ENCODE data around the gene CAPN10.

CAPN10 gene

DNA sequence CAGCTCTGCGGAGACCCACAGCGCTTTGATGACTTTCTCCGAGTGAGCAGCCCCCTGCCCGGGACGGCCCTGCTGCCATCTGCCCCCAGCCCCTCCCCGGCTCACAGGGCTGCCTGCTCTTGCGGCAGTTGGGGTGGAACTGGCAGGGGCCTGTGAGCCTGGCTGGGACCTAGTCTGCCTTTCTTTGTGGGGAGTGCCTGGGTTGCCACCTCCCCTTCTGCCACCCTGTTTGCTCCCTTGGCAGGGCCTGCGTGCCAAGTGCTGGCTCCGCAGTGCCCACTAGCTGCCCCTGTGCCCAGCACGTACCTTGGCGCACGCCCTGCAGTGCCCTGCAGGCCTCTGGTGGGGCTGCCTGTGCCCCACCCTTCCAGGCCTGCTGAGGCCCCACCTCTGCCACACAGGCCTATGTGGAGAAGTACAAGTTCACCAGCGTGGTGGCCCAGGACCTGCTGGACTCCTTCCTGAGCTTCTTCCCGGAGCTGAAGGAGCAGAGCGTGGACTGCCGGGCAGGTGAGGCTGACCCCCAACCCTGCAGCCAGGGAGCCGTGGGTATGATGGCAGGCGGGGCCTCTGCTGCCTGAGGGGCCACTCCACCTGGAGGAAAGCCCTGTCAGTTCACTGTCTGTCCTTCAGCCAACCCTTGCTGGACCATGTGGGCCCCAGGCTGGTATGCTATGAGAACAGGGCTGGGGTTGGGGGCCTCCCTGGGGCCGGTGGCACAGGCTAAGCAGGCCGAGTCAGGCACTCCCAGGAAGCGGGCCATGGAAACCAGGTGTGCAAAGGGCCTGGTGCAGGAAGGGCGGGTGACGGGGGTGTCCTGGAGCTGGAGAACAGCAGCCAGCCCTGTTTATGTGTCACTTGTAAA lies 11.2 kb upstream of the CAPN10 start:
- no peak for DNase-seq

DNA sequence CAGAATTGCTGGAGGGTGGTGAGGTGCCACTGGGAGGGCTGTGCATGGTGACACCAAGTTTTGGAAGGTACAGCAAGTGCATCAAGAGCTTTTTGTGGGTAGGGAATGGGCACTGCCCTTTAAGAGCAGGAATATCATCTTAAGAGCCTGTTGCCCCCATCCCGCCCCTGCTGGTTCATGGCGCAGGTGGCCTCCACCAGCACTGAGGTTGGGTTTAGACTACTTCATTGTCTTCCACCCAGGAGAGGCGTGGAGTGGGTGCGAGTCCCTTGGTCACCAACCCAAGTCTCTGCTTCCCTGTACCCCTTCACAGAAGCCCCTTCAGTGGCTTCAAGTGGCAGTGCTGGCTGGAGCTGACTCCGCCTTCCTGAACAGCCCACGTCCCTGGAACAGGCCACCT lies 10.5 kb upstream of the CAPN10 start:
- DNase-seq = no peak

DNA sequence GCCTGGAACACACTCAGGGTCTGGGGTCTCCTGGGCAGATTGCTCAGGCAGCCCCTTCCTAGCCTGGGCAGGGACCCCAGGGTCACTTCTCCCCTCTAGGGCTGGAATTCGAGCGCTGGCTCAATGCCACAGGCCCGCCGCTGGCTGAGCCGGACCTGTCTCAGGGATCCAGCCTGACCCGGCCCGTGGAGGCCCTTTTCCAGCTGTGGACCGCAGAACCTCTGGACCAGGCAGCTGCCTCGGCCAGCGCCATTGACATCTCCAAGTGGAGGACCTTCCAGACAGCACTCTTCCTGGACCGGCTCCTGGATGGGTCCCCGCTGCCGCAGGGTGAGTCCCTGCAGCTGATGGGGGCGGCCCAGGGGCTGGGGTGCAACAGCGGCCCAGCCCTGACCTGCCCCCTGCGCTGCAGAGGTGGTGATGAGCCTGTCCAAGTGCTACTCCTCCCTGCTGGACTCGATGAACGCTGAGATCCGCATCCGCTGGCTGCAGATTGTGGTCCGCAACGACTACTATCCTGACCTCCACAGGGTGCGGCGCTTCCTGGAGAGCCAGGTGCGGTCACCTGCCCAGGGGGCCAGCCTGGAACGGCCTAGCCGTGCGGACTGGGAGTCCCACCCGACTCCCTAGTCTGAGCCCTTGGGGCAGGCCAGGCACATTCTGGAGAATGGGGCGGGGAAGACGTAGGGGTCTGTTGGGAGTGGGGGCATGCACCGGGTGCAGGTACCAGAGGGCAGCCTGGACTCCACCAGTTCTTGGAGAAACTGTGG lies 9.9 kb upstream of the CAPN10 start:
- no peak for DNase-seq

DNA sequence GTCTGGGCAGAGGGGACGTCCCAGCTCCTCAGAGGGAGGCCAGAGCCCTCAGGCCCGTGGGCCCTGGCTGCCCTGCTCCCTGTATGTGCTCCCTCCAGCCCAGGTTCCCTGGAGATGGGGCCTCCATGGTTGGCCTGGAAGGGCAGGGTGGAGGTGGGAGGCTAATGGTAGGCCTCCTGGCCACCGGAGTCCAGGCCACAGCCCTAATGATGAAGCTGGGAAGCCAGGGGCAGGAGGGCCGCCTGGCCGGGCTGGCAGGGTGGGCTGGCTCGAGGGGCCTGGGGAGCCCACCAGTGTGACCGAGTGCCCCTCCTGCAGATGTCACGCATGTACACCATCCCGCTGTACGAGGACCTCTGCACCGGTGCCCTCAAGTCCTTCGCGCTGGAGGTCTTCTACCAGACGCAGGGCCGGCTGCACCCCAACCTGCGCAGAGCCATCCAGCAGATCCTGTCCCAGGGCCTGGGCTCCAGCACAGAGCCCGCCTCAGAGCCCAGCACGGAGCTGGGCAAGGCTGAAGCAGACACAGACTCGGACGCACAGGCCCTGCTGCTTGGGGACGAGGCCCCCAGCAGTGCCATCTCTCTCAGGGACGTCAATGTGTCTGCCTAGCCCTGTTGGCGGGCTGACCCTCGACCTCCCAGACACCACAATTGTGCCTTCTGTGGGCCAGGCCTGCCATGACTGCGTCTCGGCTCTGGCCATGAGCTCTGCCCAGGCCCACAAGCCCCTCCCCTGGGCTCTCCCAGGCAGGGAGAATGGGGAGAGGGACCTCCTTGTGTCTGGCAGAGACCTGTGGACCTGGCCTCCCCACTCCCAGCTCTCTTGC lies 9.0 kb upstream of the CAPN10 start:
- no peak for DNase-seq

DNA sequence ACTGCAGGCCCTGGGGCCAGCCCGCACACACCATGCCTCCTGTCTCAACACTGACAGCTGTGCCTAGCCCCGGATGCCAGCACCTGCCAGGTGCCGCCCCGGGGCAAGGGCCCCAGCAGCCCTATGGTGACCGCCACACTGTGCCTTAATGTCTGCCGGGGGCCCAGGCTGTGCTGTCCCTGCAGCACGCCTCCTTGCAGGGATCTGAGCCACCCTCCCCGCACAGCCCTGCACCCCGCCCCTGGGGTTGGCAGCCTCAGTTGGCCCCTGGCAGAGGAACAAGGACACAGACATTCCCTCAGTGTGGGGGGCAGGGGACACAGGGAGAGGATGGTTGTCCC lies 8.5 kb upstream of the CAPN10 start:
- DNase-seq = no peak

GRCh38 chr2:240578488-240578887 lies 8.0 kb upstream of the CAPN10 start:
- DNase-seq = no peak

GRCh38 chr2:240579071-240579762 lies 7.3 kb upstream of the CAPN10 start:
- no peak for DNase-seq

- DNase-seq = peak; percentile 81
Measured at GRCh38 chr2:240579771-240580614, 6.5 kb upstream of the CAPN10 start.

GRCh38 chr2:240581811-240582210 lies 4.7 kb upstream of the CAPN10 start:
- DNase-seq = no peak

GRCh38 chr2:240582781-240583180 lies 3.8 kb upstream of the CAPN10 start:
- no peak for DNase-seq

DNA sequence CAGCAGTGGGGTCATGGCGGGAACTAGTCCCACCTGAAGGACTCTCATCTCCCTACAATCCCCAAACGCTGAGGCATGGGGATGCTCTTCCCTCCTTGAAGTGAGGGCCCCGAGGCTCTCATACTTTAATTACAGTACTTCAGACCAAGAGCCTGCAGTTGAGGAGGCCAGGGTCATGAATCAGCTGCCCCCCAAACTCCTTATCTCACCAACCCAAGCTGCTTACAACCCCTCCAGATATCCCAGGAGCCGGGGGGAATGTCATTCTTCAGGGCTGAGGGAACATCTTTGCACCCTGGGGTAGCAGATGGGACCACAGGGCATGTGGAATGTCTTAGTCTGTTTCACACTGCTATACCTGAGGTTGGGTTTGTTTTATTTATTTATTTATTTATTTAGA lies 2.8 kb upstream of the CAPN10 start:
- DNase-seq = no peak

DNA sequence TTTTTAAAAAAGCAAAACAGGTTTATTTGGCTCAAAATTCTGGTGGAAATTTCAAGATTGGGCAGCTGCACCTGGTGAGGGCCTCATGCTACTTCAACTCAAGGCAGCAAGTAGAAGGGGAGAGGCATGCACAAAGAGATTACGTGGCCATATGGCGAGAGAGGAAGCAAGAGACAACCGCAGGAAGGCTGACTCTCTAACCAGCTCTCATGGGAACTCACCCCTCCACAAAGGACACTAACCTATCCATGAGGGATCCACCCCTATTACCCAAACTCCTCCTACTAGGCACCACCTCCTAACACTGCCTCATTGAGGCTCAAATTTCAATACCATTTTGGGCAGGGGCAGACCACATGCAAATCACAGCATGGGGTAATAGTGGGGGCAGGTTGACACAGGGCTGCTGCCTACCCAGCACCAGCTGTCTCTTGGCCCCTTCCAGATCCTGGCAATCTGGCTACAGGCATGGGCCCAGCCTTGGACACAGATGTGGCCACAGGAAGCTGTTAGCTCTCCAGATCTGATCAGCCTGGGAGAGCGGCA lies 2.0 kb upstream of the CAPN10 start:
- DNase-seq = no peak

GRCh38 chr2:240585101-240585500 lies 1.4 kb upstream of the CAPN10 start:
- DNase-seq = no peak

DNA sequence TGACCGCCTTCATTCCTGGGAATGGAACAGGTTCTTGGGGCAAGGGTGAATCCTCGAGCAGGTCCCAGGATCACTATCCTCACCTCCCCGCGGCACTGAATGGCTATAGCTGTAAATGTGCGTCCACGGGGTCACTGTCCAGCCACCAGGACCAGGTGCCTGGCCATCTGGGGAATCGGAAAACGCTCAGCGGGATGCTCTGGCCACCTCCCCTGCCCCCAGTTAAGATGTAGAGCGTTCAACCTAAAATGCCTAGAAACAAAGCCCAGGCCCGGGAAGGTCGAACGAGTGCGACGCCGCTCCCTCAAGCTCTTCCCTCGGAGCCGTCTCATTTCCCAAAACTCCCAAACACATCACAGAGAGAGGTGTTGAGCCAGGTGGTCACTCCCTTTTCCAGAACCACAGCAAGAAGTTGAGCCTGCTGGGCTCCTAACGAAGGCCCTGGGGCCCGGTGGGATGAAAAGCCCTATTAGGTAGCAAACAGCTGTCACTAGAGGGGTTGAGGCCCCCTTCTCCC lies 795 bp upstream of the CAPN10 start:
- DNase-seq = no peak

DNA sequence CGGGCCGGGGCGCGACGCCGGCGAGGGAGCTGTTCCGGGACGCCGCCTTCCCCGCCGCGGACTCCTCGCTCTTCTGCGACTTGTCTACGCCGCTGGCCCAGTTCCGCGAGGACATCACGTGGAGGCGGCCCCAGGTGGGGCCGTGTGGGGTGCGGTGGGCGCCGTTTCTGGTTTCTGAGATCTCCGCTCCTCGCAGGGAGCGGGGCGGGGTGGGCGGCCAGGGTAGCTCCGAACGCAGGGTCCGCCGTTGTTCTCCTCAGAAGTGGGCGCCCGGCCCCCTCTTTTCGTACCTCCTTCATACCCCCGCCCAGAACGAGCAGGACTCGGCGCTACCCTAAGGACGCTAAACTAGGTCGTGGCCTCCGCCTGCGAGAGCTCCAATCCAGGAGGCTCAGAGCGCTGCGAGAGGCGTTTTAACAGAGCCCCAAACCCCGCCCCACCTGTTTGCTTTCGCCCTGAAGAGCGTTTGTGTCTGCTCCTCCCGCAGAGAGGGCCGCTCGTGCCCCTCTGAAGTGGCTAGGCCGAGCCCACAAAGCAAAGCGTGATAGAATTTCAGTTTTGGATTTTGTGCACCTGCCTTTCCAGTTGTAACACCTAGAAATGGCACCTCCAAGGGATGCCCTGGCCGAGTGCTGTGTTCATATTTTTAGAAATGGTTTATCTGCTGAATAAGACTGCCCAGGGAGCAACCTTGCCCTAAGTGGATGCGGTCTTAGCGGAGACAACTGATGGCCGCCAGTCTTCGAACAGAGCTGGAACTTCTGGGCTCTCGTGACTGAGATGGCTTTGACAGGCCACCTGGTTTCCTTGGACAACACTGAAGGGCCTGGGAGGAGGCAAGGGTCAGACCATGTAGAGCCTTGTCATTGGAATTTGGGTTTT lies 626 bp downstream of the CAPN10 start:
- DNase-seq = peak; percentile 54

DNA sequence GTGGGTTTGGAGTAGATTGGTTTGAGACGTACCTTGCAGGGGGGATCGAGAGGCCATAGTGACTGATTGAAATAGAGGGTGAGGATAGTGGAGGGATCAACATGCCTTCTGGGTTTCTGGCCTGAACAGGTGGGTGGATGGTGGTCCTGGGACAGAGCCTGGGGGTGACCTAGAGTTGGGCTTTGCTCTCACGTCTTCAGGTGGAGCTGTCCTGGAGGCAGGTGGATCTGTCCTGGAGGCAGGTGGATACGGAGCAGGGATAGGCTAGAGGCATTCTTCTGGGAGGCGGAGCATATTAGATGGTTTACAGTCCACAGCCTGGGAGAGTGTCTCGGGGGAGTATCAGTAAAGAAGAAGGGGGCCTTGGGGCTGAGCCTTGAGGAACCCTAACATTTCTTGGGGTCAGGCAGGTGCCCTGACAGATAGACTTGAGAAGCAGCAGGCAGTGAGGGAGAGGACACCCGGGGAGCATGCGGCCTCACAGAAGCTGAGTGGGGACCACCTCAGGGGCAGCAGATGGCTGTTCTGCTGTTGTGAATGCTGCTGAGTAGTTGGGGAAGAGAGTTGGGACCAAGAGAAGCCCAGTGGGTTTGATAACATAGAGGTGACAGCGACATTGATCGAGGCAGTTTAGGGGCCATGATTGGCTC lies 1.6 kb downstream of the CAPN10 start:
- DNase-seq = no peak

- DNase-seq = no peak
Measured at GRCh38 chr2:240588669-240589068, 2.1 kb downstream of the CAPN10 start.

GRCh38 chr2:240589375-240589774 lies 2.8 kb downstream of the CAPN10 start:
- no peak for DNase-seq

- no peak for DNase-seq
Measured at GRCh38 chr2:240589850-240590525, 3.5 kb downstream of the CAPN10 start.

Measured in stimulated activated CD4-positive, alpha-beta T cell treated with anti-CD3 and anti-CD28 coated beads, Interleukin-1b, Interleukin-23, amount 100 ng/mL, for 48 hours (primary cell).